HFF-Myc (cell line): Measurements from ENCODE around the gene PXDC1.

ENCODE experiments used
- DNase-seq: peaks from one replicate; pipeline ENCODE4 v3.0.0-alpha.2; 2011; ENCODE audit warnings: low read depth; ENCODE audit errors: extremely low read depth
- H3K4me3 ChIP-seq: replicated peaks from 2 replicates; pipeline ENCODE4 v1.5.1; 2011; ENCODE audit warnings: low read depth, mild to moderate bottlenecking, control low read depth, low read length
- TF ChIP-seq, protein P1 (sequence below): IDR thresholded peaks from 2 replicates; pipeline ENCODE4 v1.5.1; 2012; ENCODE audit warnings: mild to moderate bottlenecking, low read depth, low read length, control low read depth; ENCODE audit errors: missing control alignments

PXDC1 gene

GRCh38 chr6:3714768-3715167 lies 36.7 kb downstream of the PXDC1 start:
- TF ChIP-seq, protein P1, sequence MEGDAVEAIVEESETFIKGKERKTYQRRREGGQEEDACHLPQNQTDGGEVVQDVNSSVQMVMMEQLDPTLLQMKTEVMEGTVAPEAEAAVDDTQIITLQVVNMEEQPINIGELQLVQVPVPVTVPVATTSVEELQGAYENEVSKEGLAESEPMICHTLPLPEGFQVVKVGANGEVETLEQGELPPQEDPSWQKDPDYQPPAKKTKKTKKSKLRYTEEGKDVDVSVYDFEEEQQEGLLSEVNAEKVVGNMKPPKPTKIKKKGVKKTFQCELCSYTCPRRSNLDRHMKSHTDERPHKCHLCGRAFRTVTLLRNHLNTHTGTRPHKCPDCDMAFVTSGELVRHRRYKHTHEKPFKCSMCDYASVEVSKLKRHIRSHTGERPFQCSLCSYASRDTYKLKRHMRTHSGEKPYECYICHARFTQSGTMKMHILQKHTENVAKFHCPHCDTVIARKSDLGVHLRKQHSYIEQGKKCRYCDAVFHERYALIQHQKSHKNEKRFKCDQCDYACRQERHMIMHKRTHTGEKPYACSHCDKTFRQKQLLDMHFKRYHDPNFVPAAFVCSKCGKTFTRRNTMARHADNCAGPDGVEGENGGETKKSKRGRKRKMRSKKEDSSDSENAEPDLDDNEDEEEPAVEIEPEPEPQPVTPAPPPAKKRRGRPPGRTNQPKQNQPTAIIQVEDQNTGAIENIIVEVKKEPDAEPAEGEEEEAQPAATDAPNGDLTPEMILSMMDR: no peak
- no peak for DNase-seq
- no peak overlapping the region for H3K4me3 ChIP-seq

DNA sequence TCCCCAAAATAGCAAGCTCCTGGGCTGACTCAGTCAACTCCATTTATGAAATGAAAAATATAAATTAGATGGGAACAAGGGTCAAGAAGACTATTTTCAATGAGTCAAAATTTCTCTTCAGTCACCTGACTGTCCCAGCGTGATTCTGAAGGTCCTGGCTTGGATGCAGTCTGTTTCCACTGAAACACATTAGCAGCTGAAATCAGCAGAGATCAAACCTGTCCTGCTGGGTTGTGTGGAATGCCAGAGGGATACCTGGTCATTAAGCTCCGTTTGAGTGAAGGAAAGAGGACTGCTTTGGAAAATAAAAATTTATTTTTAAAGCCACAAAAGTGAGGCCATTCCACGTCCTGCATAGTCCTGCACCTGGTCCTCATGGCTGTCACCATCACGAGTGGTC lies 37.4 kb downstream of the PXDC1 start:
- TF ChIP-seq, protein P1: no peak
- no peak overlapping the region for H3K4me3 ChIP-seq
- no peak for DNase-seq

DNA sequence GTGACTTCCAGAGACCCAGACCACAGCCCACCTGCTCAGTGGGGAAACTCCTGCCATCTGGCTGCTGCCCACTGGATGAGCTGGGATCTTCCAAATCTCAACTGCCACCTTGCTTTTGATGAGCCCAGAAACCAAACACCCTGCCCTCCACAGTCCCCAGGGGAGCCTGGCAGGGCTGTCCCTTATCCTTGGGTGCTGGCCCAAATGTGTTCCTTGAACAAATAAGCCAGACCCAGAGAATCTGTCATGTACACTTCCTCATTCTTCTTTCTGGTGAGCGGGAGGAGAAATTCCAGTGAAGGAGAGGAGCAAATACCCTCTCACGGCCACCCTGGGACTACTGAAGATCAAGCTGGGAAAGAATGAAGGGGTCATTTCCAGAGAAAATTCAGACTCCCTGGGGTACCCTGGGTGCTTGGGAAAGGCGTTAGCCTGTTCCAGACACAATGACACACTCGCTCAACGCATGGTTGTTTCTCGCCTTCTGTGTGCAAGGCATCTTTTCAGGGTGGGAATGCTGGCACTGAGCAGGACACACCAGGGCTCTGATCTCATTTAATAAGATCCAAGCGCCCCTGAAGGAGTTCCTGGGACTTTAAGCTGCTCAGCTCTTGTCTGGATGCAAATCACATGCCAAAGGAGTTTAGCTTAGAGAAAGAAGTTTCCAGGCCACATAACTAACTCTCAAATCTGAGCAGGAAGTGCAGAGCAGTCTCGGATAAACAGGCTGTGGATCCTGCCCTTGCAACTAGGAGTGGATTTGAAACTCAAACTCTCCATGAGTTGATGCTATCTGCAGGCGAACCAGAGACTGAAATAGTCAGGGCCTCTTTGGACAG lies 38.5 kb downstream of the PXDC1 start:
- H3K4me3 ChIP-seq: no peak overlapping the region
- TF ChIP-seq, protein P1: no peak
- no peak for DNase-seq

GRCh38 chr6:3711776-3712175 lies 39.7 kb downstream of the PXDC1 start:
- TF ChIP-seq, protein P1: no peak
- H3K4me3 ChIP-seq: no peak overlapping the region
- DNase-seq: no peak

- DNase-seq: no peak
- no peak overlapping the region for H3K4me3 ChIP-seq
- TF ChIP-seq, protein P1: no peak
These were observed 41.1 kb downstream of the PXDC1 start for GRCh38 chr6:3710403-3710802.

- DNase-seq: no peak
- TF ChIP-seq, protein P1: no peak
- no peak overlapping the region for H3K4me3 ChIP-seq
These were observed 43.0 kb downstream of the PXDC1 start for GRCh38 chr6:3708540-3708939.
